ENCODE data around the gene PSME3IP1.

PSME3IP1 gene

GRCh38 chr16:57167538-57167937 is 18.3 kb downstream of the PSME3IP1 start:
- no peak for DNase-seq (ENCODE audit: low read depth in 2 of 2)

GRCh38 chr16:57166951-57167350 is 18.9 kb downstream of the PSME3IP1 start:
- DNase-seq (ENCODE audit: low read depth in 2 of 2) = no peak

- DNase-seq (ENCODE audit: low read depth in 2 of 2) = no peak
Measured at GRCh38 chr16:57166451-57166850, 19.4 kb downstream of the PSME3IP1 start.

GRCh38 chr16:57165938-57166337 is 19.9 kb downstream of the PSME3IP1 start:
- no peak for DNase-seq (ENCODE audit: low read depth in 2 of 2)

DNA sequence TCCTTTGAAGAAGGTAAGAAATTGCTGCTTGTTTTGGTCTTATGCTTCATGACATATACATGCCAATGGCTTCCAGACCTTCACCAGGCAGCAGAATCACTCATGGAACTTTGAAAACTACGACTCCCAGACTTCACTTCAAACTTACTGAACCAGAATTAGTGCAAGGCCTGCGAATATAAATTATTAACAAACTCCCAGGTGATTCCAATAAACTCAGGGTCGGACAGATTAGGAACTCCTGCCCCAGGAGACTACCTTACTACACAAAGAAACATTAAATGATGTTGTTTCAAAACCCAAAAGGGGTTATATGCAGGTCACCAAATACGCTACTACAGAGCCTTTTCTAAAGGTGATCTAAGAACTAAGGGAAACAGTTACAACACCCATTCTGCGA is 20.4 kb downstream of the PSME3IP1 start:
- no peak for DNase-seq (ENCODE audit: low read depth in 2 of 2)

DNA sequence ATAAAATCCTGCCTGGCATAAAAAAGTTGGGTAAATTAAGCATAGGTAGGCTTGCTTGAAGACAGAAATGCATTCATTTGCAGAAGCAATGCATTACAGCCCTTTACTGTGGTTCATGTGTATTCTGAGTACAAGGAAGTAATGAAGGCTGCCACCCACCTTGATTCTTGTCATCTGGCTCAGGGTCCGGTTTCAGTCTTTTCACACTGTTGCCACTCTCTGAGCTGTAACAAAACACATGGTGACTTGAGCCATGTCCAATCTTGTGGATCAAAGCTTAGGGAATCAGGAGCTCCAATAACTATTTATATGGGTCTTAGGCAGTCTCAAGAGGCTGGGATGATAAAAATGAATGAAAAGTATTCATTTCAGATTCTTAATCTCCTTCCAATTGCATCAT is 22.0 kb downstream of the PSME3IP1 start:
- no peak for DNase-seq (ENCODE audit: low read depth in 2 of 2)

DNA sequence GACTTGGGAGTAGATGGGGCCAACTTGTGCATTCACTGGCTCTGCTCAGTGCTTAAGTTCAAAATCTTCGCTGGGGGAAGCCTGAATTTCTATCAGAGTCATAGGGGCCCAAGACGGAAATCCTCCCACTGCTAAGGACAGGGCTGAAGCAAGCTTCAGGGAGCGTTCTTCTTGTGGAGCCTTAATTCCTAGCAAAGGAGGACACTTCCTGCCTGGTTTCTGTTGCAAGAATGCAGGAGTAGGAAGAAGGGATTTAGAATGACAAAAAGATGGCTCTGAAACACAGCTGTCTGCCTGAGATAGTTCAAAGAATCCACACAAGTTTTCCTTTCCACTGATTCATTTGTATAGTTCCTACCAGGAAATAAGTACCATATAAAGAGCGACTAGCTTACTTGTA is 26.4 kb downstream of the PSME3IP1 start:
- no peak for DNase-seq (ENCODE audit: low read depth in 2 of 2)

- no peak for DNase-seq (ENCODE audit: low read depth in 2 of 2)
Measured at GRCh38 chr16:57157533-57157932, 28.3 kb downstream of the PSME3IP1 start.

- DNase-seq (ENCODE audit: low read depth in 2 of 2) = no peak
Measured at GRCh38 chr16:57156351-57156703, 29.5 kb downstream of the PSME3IP1 start.

DNA sequence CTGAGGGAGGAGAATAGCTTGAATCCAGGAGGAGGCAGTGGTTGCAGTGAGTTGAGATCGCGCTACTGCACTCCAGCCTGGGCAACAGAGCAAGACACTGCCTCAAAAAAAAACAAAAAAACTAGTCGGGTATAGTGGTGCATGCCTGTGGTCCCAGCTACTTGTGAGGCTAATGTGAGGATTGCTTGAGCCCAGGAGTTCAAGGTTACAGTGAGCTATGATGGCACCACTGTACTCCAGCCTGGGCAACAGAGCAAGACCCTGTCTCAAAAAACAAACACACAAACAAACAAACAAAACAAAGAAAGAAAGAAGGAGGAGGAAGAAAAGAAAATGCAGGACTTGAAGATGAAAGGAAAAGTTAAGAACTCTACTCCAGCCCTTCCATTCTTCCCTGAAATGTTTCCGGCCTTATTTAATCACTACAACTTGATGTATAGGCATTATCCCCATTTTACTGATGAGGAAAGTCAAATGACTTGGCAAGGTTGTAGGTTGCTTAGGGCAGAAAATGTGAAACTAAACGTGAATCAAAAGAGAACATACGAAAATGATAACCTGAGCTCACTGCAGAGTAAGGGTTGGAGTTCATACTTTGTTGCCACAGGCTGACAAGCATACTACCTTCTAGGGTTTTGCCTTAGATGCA is 30.0 kb downstream of the PSME3IP1 start:
- no peak for DNase-seq (ENCODE audit: low read depth in 2 of 2)

- no peak for DNase-seq (ENCODE audit: low read depth in 2 of 2)
Measured at GRCh38 chr16:57153841-57154240, 32.0 kb downstream of the PSME3IP1 start.

- no peak for DNase-seq (ENCODE audit: low read depth in 2 of 2)
Measured at GRCh38 chr16:57152096-57153093, 33.4 kb downstream of the PSME3IP1 start.

GRCh38 chr16:57151369-57151768 is 34.5 kb downstream of the PSME3IP1 start:
- DNase-seq (ENCODE audit: low read depth in 2 of 2) = no peak

GRCh38 chr16:57150682-57151330 is 35.0 kb downstream of the PSME3IP1 start:
- no peak for DNase-seq (ENCODE audit: low read depth in 2 of 2)

DNA sequence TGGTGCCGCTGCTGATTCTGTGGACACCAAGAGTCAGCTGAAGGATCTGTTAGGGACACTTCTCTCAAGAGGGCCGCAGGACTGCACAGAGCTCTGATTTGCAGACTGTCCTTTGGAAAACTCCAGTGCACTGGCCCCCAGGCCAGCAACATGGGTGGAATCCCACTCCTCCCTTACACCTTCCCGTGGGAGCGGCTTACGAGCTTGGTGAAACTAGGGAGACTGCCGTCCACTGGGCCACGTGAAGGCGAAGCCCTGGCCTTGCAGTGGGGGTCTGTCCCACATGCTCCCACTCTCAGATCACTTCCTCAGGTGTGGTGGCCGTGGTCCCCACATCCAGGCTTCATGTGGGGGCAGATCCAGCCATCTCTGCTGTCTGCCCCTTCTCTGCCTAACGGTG is 36.4 kb downstream of the PSME3IP1 start:
- no peak for DNase-seq (ENCODE audit: low read depth in 2 of 2)

GRCh38 chr16:57148481-57148880 is 37.4 kb downstream of the PSME3IP1 start:
- DNase-seq (ENCODE audit: low read depth in 2 of 2) = no peak

- no peak for DNase-seq (ENCODE audit: low read depth in 2 of 2)
Measured at GRCh38 chr16:57147381-57148221, 38.2 kb downstream of the PSME3IP1 start.

DNA sequence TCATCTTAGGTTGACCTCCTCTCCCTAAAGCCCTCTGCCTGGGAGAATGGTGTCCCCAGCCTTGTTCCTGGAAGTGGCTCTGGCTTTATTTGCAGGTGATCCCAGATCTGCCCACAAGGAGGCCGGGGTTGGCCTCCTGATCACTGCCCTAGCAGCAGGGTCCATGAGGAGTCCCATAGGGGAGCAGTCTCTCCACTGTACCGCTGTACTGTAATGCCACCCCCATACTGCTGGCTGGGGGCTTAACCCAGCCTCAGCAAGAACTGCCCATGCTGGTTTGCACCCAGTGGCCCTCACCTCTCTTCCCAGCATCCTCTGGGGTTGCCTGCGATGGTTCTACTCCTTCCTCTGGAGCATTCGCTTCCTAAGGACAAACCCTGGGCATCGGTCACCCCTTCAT is 39.1 kb downstream of the PSME3IP1 start:
- DNase-seq (ENCODE audit: low read depth in 2 of 2) = no peak

DNA sequence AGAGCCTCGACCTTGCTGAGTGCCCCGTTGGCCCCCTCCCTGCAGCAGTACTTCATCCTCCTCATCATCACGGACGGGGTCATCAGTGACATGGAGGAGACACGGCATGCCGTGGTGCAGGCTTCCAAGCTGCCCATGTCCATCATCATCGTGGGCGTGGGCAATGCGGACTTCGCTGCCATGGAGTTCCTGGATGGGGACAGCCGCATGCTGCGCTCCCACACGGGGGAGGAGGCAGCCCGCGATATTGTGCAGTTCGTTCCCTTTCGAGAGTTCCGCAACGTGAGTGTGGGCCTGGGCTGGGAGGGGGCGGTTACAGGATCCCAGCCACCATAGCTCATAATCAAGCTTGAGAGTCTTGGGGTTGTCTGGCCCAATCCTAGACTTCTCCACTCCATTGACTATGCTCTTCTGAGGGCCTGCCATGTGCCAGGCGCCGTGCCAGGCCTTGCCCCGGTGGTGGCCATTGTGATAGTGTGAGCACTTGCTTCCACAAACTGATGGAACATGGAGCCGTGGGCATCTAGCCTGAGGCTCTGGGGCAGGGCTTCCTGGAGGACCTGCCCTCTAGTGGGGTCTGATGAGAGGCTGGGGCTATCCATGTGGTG is 39.7 kb downstream of the PSME3IP1 start:
- no peak for DNase-seq (ENCODE audit: low read depth in 2 of 2)

GRCh38 chr16:57145046-57146021 is 40.5 kb downstream of the PSME3IP1 start:
- DNase-seq (ENCODE audit: low read depth in 2 of 2) = no peak
